CD4-positive, alpha-beta T cell treated with Interleukin-2 at 100 ng/mL for 4 hours (primary cell): ENCODE results near the gene USP34.

Source experiments
- DNase-seq: peaks from one replicate; pipeline ENCODE4 v3.0.0-alpha.2; 2020; ENCODE audit warnings: low spot score

The USP34 gene

DNA sequence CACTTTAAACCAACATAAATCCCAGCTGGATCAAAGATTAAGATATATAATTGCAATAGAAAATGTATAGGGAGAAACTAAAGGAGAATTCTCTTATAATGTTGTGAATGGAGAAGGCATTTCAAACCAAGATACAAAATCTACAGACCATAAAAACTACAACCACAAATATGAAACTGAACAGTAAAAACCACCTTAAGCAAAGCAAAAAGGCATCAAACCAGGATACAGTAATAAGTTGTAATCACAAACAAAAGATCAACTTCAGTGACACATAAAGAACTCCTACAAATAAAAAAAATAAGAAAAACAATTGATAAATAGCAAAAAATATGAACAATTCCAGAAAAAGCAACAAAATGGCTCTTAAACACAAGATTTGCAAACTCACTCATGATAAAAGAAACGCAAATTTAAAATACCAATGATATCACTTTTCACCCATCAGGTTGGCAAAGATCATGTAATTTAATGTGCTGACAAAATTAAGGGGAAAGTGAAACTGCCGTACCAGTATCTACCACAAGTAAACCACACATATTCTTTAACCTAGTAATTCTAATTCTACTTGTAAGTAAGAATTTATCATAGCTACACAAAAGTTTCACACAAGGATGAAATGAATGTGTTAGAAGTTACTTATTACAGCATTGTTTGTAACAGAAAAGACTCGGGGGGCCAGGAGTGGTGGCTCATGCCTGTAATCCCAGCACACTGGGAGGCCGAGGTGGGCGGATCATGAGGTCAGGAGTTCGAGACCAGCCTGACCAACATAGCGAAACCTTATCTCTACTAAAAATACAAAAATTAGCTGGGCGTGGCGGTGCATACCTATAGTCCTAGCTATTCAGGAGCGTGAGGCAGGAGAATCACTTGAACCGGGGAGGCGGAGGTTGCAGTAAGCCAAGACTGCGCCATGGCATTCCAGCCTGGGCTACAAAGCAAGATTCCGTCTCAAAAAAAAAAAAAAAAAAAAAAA lies 101.9 kb downstream of the USP34 start:
- DNase-seq, result peak; percentile 27

DNA sequence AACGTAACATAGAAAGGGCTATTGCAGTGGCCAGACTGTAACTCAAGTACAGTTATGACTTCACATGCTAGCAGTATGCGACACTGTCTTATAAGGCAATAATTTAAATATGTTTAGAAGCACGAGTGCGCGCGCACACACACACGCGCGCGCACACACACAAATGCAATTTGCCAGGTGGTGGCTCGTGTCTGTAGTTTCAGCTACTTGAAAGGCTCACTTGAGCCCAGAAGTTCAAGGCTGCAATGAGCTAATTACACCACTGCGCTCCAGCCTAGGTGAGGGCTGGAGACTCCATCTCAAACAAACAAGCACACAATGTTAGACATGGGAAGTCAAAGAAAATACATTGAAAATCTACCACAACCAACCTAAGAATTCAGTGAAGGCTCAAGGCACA lies 103.7 kb downstream of the USP34 start:
- no peak for DNase-seq

DNA sequence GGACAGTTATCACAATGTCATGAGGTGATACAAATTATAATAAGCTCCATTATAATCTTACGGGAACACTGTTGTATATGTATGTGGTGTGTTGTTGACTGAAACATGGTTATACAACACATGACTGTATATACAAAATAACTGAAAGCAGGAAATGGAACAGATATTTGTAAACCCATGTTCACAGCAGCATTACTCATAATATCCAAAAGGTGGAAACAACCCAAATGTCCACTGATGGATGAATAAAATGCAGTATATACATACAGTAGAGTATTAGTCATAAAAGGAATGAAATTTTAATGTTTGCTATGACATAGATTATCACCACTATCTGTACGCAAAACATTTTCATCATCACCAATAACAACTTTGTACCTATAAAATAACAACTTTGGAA lies 107.3 kb downstream of the USP34 start:
- DNase-seq, result no peak

DNA sequence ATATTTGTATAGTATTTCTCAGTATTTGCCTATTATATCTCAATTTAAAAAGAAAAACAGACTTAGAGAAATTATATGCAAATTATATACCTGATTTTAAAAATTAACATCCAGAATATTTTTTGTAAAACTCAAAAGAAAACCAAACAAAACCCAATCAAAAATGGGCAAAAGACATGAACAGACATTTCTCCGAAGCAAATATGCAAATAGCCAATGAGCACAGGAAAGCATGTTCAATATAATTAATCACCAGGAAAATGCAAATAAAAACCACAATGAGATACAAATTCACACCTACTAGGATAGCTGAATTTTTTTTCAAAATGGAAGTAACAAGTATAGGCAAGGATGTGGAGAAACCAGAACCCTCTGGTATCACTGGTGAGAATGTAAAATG lies 108.0 kb downstream of the USP34 start:
- no peak for DNase-seq

DNA sequence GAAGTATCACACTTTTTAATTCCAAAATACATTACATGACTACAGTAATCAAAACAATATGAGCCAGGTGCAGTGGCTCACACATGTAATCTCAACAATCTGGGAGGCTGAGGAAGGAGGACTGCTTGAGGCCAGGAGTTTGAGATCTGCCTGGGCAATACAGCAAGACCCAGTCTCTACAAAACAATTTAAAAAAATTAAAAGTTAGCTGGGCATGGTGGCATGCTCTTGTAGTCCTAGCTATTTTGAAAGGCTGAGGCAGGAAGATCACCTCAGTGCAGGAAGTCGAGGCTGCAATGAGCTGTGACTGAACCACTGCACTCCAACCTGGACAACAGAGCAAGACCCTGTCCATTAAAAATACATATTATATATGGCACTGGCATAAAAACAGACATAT lies 109.8 kb downstream of the USP34 start:
- no peak for DNase-seq

DNA sequence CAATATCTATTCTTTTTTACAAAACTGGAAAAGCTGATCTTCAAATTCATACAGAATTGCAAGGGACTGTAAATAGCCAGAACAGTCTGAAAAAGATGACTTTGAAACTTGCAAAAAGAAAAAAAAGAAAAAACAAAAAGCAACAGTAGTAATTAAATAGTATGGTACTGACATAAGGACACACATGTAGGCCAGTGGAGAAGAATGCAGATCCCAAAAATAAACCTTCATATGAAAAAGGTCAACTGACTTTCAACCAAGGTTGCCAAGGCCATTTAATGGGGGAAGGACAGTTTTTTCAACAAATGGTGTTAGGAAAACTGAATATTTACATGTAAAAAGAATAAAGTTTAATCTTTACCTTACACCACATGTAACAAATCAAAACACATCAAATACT lies 111.8 kb downstream of the USP34 start:
- no peak for DNase-seq

DNA sequence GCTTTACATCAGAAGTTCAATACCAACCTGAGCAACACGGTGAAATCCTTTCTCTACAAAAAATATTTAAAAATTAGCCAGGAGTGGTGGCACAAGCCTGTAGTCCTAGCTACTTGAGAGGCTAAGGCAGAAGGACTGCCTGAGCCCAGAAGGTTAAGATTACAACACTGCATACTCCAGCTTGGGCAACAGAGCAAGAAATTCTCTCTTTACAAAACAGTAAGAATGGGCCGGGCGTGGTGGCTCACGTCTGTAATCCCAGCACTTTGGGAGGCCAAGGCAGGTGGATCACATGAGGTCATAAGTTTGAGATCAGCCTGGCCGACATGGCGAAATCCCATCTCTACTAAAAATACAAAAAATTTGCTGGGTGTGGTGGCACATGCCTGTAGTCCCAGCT lies 113.2 kb downstream of the USP34 start:
- DNase-seq, result no peak

DNA sequence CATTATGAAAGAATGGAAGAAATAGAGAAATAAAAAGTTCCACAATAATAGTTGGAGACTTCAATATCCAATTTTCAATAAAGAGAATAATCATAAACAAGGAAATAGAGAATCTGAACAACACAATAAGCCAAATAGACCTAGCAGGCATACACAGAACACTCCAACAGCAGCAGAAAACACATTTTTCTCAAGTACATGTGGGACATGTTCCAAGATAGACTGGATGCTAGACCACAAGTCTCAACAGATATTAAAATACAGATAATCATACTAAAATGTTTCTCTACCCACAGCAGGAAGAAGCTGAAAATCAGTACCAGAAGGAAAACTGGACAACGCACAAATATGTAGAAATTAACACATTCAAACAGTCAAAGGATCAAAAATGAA lies 113.9 kb downstream of the USP34 start:
- no peak for DNase-seq

DNA sequence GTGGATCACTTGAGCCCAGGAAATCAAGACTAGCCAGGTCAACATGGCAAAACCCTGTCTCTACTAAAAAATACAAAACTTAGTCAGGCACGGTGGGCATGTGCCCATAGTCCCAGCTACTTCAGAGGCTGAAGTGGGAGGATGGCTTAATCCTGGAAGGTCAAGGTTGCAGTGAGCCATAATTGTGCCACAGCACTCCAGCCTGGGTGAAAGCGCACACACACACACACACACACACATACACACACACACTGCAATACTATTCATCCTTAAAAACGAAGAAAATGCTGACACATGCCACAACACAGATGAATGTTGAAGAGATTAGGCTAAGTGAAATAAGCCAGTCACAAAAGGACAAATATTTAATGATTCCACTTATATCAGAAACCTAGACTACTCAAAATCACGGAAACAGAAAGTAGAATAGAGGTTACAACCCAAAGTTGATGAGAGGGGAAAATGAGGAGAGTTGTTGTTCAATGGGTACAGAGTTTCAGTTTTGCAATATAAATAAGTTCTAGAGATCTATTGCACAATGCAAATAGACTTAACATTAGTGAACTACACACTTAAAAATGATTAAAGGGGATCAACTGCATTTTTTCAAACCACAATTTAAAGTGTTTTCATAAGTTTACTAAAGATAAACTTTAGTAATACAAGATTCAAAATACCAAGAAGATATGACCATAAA lies 114.5 kb downstream of the USP34 start:
- DNase-seq, result no peak

DNA sequence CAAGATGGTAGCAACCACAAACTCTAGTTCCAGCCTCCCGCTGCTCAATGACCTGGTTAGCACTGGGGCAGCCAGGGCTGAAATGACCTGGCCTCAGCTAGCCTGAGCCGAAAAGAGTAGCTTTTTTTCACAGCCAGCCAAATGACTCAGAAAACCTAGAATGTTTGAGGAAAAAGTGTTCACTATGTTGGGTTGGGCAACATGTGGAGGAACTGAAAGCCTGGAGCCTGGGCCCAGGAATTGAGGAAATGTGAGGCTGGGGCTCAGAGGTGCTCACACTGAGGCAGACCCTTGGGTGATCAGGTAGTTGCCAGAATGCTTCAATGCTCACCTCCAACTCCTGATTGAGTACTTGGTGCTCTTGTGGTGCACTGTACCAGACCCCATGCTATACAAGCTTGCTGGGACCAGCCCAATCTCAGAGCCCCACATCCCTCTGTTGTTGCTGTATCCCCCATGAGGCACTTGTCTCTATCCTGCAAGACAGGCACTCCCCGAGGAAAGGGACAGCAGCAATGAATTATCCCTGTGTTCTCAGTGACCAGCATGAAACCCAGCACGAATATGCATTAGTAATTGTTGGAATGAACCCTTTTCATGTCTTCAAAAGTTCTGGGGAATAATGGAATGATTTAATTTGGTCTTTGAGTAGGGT lies 116.2 kb downstream of the USP34 start:
- DNase-seq, result no peak

DNA sequence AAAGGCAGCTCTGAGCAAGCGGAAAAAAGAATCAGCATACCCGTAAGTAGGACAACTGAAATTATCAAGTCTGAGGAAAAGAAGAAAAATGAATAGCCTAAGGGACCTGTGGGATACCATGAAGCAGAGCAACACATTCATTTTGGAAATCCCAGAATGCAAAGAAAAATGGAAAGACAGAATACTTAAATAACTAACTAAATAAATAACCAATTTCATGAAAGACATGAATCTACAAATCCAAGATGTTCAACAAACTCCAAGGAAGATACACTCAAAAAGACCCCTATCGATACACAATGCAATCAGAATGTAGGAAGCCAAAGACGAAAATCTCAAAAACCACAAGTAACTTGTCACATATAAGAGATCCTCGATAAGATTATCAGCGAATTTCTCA lies 117.0 kb downstream of the USP34 start:
- DNase-seq, result no peak

DNA sequence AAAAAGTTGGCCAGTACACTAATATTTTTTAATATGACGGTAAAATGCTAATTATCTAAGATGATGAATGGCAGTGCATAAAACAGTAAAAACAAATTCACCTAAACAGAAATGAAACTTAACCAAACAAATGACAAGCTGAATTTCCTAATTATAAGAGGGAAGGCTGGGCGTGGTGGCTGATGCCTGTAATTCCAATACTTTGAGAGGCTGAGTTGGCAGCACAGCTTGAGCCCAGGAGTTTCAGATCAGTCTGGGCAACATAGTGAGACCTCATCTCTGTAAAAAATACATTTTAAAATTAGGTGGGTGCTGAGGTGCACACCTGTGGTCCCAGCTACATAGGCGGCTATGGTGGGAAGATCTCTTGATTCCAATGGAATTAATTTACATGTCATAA lies 120.1 kb downstream of the USP34 start:
- no peak for DNase-seq

DNA sequence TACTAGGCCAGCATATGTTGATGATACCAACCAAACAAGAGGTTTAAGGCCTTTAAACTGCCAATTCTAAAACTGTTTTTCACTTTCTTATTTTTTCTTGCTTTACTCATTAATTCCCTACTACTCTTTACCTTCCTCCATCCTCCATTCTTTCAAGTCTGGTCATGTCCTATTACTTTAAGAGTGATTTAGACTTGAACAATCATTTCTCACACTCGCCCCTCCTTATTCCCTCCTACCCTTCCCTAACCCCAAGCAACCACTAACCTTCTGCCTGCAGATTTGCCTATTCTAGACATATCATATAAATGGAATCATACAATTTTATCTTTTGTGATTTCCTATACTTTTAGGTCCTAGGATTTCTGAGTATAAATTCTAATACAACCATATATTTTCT lies 127.7 kb downstream of the USP34 start:
- no peak for DNase-seq

DNA sequence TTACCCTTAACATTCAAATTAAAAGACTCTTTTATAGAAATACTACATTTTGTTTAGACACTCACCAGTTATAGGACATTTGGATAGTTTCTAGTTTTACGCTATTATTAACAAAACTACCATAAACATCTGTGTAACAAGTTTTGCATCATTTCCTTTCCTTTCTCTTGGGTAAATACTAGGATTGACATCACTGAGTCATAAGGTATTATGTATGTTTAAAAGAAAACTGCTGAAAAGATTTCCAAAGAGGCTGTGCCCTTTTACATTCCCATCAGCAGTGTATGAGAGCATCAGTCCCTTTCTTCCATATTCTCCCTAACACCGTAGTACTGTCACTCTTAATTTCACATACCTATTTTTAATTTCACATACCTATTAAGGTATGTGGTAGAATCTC lies 130.6 kb downstream of the USP34 start:
- no peak for DNase-seq

DNA sequence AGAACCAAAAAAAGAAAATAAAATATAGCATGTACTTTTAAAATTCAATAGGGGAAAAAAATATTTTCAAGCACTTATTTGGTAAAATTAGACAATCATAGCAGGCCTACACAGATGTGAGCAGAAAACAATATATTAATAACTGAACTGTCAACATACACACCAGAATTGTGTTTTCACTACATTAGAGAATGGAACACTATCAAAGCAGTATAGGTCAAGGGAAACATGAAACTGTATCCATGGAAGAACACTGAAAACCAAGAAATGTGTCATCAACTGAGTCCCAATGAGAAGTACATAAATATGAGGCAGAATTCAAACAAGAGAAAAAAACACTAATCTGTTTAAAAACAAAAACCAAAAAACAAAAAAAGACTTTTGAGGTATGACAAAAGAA lies 132.4 kb downstream of the USP34 start:
- DNase-seq, result no peak

DNA sequence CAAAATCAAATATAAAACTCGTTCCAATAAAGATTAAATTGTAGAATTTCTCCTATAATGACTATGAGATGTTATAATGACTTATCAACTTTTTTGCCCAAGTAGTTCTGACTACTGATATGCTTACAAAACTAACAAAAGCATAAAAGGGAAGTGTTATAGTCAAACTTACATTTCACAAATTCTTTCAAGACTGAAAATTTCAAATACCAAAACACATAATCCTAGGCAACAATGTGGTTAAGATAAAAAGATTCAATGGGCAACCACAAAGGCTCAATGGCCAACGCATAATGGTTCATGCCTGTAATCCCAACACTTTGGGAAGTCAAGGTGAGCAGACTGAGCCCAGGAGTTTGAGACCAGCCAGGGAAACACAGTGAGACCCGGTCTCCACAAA lies 135.7 kb downstream of the USP34 start:
- DNase-seq, result no peak

DNA sequence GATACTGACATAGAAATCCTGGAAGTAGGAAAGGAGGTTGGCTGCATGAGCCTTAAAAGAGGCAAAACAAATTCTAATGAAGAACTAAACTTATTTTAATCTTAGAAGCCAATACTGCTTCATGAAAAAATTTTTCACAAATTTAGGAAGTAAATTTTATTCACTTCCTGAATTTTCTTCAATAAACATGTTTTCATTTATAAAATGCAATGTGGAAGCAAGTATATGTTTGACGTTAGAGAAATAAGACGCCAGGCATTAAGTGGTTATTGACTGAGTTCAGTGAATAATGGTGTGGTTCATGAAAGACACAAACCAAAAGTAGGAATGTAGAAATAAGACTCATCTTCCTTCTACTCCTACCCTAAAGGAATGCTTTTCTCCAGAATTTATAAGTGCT lies 136.4 kb downstream of the USP34 start:
- DNase-seq, result no peak

DNA sequence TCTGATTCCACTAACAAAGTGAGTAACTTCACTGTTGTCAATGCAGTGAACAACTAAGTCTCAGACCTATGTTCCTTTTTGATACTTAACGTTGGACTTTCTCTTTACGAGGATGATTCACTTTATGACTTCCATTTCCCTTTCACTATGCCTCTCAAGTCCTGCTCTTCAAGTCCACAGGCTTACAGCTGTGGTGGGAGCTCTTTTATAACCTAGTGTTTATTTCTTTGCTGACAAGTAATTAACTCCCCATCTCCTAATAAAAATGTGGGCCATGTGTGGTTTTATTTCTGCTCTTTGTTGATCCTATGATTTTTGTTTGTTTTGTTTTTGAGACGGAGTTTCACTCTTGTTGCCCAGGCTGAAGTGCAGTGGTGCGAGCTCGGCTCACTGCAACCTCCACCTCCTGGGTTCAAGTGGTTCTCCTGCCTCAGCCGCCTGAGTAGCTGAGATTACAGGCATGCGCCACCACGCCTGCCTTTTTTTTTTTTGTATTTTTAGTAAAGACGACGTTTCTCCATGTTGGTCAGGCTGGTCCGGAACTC lies 142.1 kb downstream of the USP34 start:
- no peak for DNase-seq

DNA sequence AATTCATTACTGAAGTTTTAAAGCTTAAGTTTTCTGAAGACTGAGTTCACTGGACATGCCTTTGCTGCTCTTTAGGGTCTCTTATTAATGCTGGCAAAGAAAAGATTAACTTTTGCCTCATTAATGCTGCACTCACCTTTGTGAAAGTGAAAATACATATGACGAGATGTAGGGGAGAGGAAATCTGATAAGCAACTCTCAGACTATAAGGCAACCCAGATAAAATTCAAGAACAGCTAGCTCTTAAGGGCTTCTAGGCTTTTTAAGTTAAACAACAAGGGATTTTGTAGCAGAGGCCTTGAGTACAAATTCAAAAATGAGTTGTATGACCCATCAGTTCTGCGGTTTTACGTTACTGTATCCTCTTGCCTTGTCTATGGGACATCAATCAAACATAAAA lies 143.7 kb downstream of the USP34 start:
- DNase-seq, result peak; percentile 2

DNA sequence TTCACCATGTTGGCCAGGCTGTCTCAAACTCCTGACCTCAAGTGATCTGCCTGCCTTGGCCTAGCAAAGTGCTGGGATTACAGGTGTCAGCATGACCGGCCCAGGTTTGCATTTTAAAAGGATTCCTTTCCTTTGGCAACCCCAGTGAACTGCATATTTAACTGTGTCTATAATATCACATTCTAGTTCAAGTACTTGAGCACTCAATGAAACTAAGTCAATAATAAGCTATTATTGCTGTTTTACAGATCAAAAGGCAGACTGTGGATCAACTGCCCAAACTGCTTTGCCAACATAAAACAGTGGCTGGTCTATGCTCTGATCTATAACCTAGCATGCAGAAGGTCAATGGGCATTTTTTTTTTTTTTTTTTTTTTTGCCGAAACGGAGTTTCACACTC lies 144.5 kb downstream of the USP34 start:
- DNase-seq, result no peak

DNA sequence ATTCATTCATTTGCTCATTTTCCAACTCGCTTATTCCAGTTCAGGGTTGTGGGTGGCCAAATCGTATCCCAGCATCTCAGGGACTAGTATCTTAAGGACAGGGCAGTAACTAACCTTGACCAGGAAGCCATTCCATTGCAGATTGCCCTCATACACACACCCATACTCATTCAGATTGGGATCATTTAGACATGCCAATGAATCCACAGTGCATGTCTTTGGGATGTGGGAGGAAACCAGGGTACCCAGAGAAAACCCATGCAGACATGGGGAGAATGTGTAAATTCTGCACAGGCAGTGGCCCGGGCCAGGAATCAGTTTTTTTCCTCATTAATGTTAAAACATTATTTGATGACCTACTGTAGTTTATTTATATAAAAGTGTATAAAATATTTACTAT lies 150.7 kb downstream of the USP34 start:
- no peak for DNase-seq

DNA sequence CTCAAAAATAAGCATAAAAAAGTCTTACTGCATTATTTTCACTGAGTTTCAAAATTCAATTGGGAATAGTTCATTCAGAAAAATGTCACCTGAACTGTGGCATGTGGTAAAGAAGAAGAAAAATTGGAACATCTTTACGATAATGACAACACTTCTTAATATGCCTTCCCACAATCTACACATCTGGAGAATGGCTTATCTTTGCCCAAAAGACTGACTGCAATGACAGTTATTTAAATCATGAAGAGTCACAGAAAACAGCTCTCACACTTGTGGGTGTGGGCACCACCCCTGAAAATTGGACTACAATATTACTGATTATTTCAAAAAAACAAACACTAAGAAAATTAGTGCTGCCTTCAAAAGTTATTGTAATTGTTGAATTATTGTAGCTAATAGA lies 152.3 kb downstream of the USP34 start:
- no peak for DNase-seq

DNA sequence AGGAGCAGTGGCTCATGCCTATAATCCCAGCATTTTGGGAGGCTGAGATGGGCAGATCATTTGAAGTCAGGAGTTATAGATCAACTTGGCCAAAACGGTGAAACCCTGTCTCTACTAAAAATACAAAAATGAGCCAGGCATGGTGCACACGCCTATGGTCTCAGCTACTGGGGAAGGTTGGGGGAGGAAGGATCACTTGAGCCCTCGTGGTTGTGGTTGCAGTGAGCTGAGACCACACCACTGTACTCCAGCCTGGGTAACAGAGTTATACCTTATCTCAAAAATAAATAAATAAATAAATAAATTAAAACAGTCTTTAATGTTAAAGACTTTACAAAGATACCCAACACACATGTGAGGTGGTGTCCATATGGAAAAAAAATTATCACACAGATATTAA lies 174.9 kb downstream of the USP34 start:
- no peak for DNase-seq
